ENCODE measurements around the gene BAZ1A. TPM values are rescaled to one million over a fixed set of nuclear protein-coding genes. Genes with fewer than 3 reads are reported as not detected.

BAZ1A gene
- total RNA-seq (36.8 and 41.7 TPM in 2 replicates), polyA plus RNA-seq (18.8 and 26.4 TPM in 2 replicates), polyA minus RNA-seq (14.9 and 25.3 TPM in 2 replicates)
- total RNA-seq (2013), result 65.8 TPM

DNA sequence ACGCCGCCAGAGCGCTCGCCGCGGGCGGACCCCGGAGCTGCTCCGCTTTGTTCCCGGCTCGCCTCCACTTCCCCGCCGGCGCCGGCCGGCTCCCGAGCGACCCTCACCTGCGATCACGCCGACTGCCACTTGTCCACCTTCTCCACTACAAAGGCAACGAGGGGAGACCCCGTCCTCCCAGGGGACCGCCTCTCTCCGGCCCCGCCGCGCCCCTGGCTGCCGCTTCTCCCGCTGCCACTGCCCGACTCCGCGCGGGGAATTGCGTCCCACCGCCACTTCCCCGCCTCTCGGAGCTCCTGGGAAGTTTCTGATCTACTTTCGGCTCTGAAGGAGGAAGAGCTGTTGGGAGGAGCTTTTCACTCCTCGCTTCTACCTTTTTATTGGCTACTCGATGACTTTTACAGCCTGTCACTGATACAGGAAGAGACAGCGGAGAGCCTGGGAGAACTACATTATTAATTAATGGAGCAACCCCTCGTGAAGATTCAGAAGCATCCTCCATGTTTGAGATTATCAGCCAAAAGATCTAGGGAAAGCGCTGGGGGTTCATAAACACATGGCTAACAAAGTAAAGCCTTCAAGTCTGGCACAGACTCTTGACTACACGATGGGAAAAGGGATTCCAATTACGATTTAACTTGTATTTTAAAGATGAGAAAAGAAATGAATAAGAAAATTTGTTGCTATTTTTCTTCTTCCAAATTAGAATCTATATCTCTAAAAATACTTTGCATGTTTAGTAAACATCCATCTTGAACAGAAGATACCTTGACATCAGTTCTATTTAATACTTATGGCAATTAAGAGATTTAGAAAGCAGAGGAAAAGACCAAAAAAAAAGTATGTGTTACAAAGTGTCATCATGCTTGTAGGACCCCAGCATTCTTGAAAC is at the start of gene BAZ1A:
TSS of gene BAZ1A (minus strand) at position 330 of the 892 bp plus-strand sequence. CDS start 756 bp downstream, outside the sequence.
- Mint-ChIP-seq H3K27me3 (no peaks in the 10 kb centered on the region), H3K9me3 (ENCODE audit: insufficient read depth) (no peaks in the 10 kb centered on the region), H3K4me1 (peaks cover 37% of the 10 kb centered on the region), H3K4me3 (peak within 1 kb of the TSS; percentile 100), H3K27ac (peak within 1 kb of the TSS; percentile 100)
- intact Hi-C loops (cut with micrococcal nuclease), result loop anchor here (1.0 to 10.0 kb wide), 3 partner anchors 90 to 950 kb away; partner anchors contain the start of genes BRMS1L and PSMA6
- WGBS (ENCODE audit: insufficient coverage), result under 1% methylated on average over 37 of the region's 46 CpGs
- H3K27ac ChIP-seq (ENCODE audit: low read length in 2 of 2), result peak within 1 kb of the TSS; percentile 100
- peaks cover 37% of the 10 kb centered on the region for H3K79me2 ChIP-seq (ENCODE audit: control insufficient read depth, insufficient read depth, low read length)
- DNase-seq (peak; percentile 72), ATAC-seq (ENCODE audit: low read depth) (peak; percentile 9)
- no peak for TF ChIP-seq EZH2 (IDR thresholded peaks at IDR 0.05; ENCODE audit: borderline replicate concordance, insufficient read depth, low read depth, low read length, poor library complexity, severe bottlenecking)
- no peak for TF ChIP-seq CTCF (IDR thresholded peaks at IDR 0.05)
- no peaks in the 10 kb centered on the region for H3K36me3 ChIP-seq (replicated peaks in 1 of 2; ENCODE audit: control extremely low read depth in 1 of 2, control insufficient read depth in 1 of 2, extremely low read depth in 1 of 2, insufficient read depth in 2 of 2, low read length in 1 of 2)
- H3K27me3 ChIP-seq (replicated peaks in 1 of 4; ENCODE audit: control extremely low read depth in 1 of 4, control insufficient read depth in 3 of 4, insufficient read depth in 4 of 4, low read length in 3 of 4), result no peaks in the 10 kb centered on the region
- H3K9ac ChIP-seq (ENCODE audit: low read length), result peak within 1 kb of the TSS; percentile 100
- peaks cover 18% of the 10 kb centered on the region in 2 donors for H3K4me1 ChIP-seq (ENCODE audit: control insufficient read depth in 2 of 2, insufficient read depth in 2 of 2, low read length in 2 of 2)
- H4K20me1 ChIP-seq (ENCODE audit: control insufficient read depth, insufficient read depth, low read length, poor library complexity, severe bottlenecking), result peaks cover 10% of the 10 kb centered on the region
- POLR2A ChIA-PET, result interaction anchor here (0.8 to 2.5 kb wide), 4 partner anchors 108 to 529 kb away, joined by 6 to 11 read pairs (median 6); partner anchors contain the start of genes CFL2, FAM177A1, NFKBIA and SRP54
- H3K4me2 ChIP-seq (replicated peaks; ENCODE audit: low read depth, low read length, poor library complexity, severe bottlenecking), result peak within 1 kb of the TSS; percentile 76
- no peaks in the 10 kb centered on the region for H3K9me3 ChIP-seq (ENCODE audit: control extremely low read depth in 1 of 3, control insufficient read depth in 2 of 3, insufficient read depth in 1 of 3, low read length in 2 of 3)
- peak within 1 kb of the TSS; percentile 89 to 97 (median 92) for H3K4me3 ChIP-seq (ENCODE audit: control extremely low read depth in 1 of 5, extremely low read depth in 1 of 5, insufficient read depth in 1 of 5, low read depth in 2 of 5, low read length in 4 of 5)
- CTCF ChIA-PET, result interaction anchor here (1.0 to 1.4 kb wide), 4 partner anchors 9 to 247 kb away, joined by 3 to 8 read pairs (median 4); partner anchors contain the start of genes PPP2R3C and PRORP
- peak within 1 kb of the TSS; percentile 67 for H2AFZ ChIP-seq (ENCODE audit: insufficient read depth, low read depth, low read length, poor library complexity, severe bottlenecking)

DNA sequence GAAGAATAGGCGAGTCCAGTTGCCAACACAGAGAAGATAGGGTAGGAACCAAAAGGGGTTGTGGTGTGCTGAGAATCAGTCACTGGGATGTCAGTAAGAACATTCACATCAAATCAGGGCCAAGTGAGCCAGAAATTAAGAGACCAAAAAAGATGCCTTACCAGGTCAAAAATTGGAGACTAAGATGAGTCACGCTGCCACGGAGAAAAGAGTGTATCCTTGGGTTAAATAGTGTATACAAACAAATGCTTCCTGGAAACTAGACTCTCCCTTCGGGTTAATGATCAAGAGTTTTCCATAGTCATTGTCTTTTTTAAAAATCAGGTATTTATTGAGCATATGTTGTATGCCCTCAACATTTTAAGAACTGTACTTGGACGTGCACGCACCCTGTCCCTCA is 45.2 kb upstream of the BAZ1A start:
- Histone ChIP-seq H3K27ac (ENCODE audit: low read length in 2 of 2) (no peak overlapping the region), H2AFZ (ENCODE audit: insufficient read depth, low read depth, low read length, poor library complexity, severe bottlenecking) (no peak overlapping the region), H3K36me3 (replicated peaks in 1 of 2; ENCODE audit: control extremely low read depth in 1 of 2, control insufficient read depth in 1 of 2, extremely low read depth in 1 of 2, insufficient read depth in 2 of 2, low read length in 1 of 2) (no peaks in the 10 kb centered on the region), H3K79me2 (ENCODE audit: control insufficient read depth, insufficient read depth, low read length) (no peaks in the 10 kb centered on the region), H3K4me3 (ENCODE audit: control extremely low read depth in 1 of 5, extremely low read depth in 1 of 5, insufficient read depth in 1 of 5, low read depth in 2 of 5, low read length in 4 of 5) (no peak overlapping the region), H4K20me1 (ENCODE audit: control insufficient read depth, insufficient read depth, low read length, poor library complexity, severe bottlenecking) (no peaks in the 10 kb centered on the region), H3K27me3 (replicated peaks in 1 of 4; ENCODE audit: control extremely low read depth in 1 of 4, control insufficient read depth in 3 of 4, insufficient read depth in 4 of 4, low read length in 3 of 4) (no peaks in the 10 kb centered on the region), H3K9ac (ENCODE audit: low read length) (no peak overlapping the region), H3K9me3 (ENCODE audit: control extremely low read depth in 1 of 3, control insufficient read depth in 2 of 3, insufficient read depth in 1 of 3, low read length in 2 of 3) (no peaks in the 10 kb centered on the region), H3K4me2 (replicated peaks; ENCODE audit: low read depth, low read length, poor library complexity, severe bottlenecking) (no peak overlapping the region), H3K4me1 (ENCODE audit: control insufficient read depth in 2 of 2, insufficient read depth in 2 of 2, low read length in 2 of 2) (no peaks in the 10 kb centered on the region)
- Mint-ChIP-seq H3K27ac (no peak overlapping the region), H3K9me3 (ENCODE audit: insufficient read depth) (no peaks in the 10 kb centered on the region), H3K27me3 (no peaks in the 10 kb centered on the region), H3K4me1 (no peaks in the 10 kb centered on the region), H3K4me3 (no peak overlapping the region)
- intact Hi-C loops (cut with micrococcal nuclease), result no loop called here
- ChIA-PET POLR2A (no interaction called here), CTCF (no interaction called here)
- no peak for ATAC-seq (ENCODE audit: low read depth)
- TF ChIP-seq CTCF (IDR thresholded peaks at IDR 0.05), result no peak
- no peak for TF ChIP-seq EZH2 (IDR thresholded peaks at IDR 0.05; ENCODE audit: borderline replicate concordance, insufficient read depth, low read depth, low read length, poor library complexity, severe bottlenecking)
- DNase-seq, result no peak
- WGBS (ENCODE audit: insufficient coverage), result 100% methylated on average over 4 of the region's 6 CpGs
